NCI-H82 treated with DMSO at 0.1 percent for 48 hours (cell line): Measurements from ENCODE around the gene SNX19.
"Not testable (repeated sequence)": the region's sequence is repeated elsewhere in the genome, so short reads cannot be mapped to it uniquely, and the experiment has no call there.

Experiments
- DNase-seq: peaks from one replicate; lab custom pipeline; 2025; ENCODE audit not compliant: unreplicated experiment; lab: John Stamatoyannopoulos, UW

SNX19 gene, protein sequence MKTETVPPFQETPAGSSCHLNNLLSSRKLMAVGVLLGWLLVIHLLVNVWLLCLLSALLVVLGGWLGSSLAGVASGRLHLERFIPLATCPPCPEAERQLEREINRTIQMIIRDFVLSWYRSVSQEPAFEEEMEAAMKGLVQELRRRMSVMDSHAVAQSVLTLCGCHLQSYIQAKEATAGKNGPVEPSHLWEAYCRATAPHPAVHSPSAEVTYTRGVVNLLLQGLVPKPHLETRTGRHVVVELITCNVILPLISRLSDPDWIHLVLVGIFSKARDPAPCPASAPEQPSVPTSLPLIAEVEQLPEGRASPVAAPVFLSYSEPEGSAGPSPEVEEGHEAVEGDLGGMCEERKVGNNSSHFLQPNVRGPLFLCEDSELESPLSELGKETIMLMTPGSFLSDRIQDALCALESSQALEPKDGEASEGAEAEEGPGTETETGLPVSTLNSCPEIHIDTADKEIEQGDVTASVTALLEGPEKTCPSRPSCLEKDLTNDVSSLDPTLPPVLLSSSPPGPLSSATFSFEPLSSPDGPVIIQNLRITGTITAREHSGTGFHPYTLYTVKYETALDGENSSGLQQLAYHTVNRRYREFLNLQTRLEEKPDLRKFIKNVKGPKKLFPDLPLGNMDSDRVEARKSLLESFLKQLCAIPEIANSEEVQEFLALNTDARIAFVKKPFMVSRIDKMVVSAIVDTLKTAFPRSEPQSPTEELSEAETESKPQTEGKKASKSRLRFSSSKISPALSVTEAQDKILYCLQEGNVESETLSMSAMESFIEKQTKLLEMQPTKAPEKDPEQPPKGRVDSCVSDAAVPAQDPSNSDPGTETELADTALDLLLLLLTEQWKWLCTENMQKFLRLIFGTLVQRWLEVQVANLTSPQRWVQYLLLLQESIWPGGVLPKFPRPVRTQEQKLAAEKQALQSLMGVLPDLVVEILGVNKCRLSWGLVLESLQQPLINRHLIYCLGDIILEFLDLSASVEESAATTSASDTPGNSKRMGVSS

GRCh38 chr11:130916238-130916855 is at the start of gene SNX19:
TSS of gene SNX19 (minus strand) at chr11:130916479. CDS start at chr11:130915939, 540 bp downstream.
- peak; percentile 57 for DNase-seq

DNA sequence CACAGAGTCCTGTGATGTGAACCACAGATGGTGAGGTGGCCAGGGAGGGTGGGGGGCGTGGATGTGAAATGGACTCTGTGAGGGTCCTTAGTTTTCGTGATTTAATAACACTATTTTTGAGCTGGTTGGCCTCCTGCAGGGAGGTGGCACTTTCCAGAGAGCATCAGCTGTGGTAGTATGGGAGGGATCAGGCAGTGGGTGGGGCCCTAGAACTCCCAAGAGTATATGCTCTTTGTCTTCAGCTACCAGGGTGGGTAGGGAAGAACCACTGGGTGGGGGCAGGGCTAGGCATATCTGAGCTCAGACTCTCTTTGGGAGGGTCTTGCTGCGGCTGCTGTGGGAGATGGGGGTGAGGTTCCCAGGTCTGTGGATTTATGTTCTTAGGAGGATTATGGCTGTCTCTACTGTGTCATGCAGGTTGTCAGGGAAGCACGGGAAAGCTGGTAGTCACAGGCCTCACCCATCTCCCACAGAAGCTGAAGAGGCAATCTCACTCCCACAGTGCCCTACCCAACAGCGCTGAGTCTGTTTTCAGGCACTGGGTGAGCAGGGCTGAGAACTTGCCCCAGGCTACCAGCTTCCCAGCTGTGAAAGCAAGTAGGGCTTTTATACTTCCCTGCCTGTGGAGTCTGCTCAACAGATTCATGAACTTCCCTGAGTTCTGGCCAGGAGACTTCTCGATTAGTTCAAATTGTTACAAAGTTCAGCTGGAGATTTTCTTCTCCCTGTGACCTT is 47.9 kb upstream of the SNX19 start:
- DNase-seq = peak; percentile 0

GRCh38 chr11:130947889-130948288 is 31.6 kb upstream of the SNX19 start:
- no peak for DNase-seq

DNA sequence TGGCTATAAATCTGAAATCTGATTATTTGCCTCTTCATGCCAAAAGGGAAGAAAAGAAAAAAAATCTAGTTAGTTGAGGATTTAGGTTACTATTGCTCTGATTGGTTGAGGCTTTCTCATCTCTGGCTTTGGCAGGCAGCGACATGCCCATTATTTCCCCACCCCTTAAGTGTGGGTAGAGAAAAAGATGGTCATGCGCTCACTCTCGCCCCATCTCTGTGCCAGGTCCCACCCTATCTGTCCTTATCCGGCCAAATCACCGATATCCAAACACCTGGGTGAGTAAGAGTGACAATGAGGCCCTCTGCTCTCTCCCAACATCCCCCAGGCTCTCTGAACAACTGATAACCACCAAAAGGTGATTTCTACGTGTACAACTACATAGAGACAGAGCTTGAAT is 31.2 kb upstream of the SNX19 start:
- no peak for DNase-seq

DNA sequence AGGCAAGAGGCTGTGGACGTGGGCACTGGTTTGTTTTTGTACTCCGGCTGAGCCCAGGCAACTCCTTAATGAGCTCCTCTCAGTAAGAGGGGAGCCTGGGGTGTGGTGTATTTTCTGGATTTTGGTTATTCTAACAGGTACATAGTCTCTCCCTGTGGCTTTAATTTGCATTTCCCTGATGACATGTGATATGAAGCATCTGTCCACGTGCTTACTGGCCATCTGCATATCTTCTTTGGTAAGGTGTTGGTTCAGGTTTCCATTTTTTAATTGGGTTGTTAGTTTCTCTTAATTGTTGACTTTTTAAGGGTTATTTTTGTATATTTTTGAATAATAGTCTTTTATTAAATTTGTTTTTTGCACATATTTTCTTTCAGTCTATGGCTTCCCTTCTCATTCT is 30.8 kb upstream of the SNX19 start:
- DNase-seq = no peak

GRCh38 chr11:130945896-130946295 is 29.6 kb upstream of the SNX19 start:
- DNase-seq = no peak

GRCh38 chr11:130940706-130941105 is 24.4 kb upstream of the SNX19 start:
- no peak for DNase-seq

GRCh38 chr11:130937051-130937450 is 20.8 kb upstream of the SNX19 start:
- DNase-seq = no peak

GRCh38 chr11:130932086-130932712 is 15.9 kb upstream of the SNX19 start:
- DNase-seq = no peak

GRCh38 chr11:130924750-130925149 is 8.5 kb upstream of the SNX19 start:
- DNase-seq = no peak

DNA sequence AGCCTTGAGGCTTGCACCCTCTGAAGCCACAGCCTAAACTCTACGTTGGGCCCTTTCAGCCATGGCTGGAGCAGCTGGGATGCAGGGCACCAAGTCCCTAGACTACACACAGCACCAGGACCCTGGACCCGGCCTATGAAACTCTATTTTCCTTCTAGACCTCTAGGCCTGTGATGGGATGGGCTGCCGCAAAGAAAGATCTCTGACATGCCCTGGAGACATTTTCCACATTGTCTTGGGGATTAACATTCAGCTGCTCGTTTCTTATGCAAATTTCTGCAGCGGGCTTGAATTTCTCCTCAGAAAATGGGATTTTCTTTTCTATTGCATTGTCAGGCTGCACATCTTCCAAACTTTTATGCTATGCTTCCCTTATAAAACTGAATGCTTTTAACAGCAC is 4.3 kb upstream of the SNX19 start:
- DNase-seq = not testable (repeated sequence)

GRCh38 chr11:130918081-130918480 is 1.8 kb upstream of the SNX19 start:
- no peak for DNase-seq

GRCh38 chr11:130916910-130917309 is 631 bp upstream of the SNX19 start:
- no peak for DNase-seq

DNA sequence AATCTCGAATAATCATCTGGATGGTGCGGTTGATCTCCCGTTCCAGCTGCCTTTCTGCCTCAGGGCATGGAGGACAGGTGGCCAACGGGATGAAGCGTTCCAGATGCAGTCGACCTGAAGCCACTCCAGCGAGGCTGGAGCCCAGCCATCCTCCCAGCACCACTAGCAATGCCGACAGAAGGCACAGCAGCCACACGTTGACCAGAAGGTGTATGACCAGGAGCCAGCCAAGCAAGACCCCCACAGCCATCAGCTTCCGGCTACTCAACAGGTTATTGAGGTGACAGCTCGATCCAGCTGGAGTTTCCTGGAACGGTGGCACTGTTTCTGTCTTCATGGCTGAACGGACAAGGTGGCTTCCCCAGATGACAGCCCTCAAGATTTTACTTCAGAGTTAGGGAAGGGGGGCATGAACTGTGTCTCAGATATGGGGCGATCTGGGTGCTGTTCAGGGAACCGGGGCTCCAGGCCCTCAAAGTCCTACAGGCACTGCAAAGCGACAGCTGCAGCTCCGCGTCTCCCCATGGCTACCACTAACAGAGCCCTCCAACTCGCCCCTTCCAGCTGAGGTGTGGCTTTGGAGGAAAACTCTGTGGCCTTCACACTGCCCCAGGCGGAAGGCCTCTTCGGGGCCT is 559 bp downstream of the SNX19 start:
- DNase-seq = no peak

DNA sequence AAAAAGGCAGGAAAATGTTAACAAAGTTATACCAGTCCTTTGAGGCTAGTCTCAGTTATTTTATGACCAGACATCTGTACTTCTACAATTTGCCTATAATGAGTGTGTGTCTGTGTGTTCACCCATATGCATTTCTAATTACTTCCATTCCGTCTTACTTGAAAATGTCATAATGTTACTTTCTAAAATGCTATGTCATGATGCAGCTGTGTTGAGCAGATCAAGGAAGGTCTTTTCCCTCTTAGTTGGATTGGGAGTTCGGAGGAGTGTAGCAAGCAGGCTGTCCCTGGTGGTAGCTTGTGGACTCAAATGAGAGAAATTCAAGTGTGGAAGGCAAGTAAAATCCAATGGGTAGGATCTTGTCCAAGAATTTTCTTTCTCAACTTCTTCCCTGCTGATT is 3.0 kb downstream of the SNX19 start:
- DNase-seq = no peak

GRCh38 chr11:130912552-130912951 is 3.7 kb downstream of the SNX19 start:
- no peak for DNase-seq

- DNase-seq = no peak
Observed at GRCh38 chr11:130911306-130911705, 5.0 kb downstream of the SNX19 start.

DNA sequence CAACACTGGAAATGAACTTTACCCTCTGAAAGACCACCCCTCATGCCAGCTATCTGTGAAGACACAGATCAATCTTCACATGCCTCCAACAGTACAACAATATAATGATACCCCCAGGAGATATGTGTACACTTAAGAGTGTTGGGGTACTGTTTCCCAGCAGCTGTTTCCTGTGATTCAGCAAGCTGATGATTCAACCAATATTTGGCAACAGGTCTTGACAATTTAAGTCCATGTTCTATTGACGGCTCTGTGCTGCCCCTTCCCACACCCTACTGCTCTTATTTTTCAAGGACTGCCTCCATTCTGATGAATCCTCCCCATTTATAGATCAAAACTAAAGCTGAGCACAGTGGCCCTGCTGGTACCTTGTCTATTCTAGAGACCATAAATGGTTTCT is 6.6 kb downstream of the SNX19 start:
- DNase-seq = no peak

DNA sequence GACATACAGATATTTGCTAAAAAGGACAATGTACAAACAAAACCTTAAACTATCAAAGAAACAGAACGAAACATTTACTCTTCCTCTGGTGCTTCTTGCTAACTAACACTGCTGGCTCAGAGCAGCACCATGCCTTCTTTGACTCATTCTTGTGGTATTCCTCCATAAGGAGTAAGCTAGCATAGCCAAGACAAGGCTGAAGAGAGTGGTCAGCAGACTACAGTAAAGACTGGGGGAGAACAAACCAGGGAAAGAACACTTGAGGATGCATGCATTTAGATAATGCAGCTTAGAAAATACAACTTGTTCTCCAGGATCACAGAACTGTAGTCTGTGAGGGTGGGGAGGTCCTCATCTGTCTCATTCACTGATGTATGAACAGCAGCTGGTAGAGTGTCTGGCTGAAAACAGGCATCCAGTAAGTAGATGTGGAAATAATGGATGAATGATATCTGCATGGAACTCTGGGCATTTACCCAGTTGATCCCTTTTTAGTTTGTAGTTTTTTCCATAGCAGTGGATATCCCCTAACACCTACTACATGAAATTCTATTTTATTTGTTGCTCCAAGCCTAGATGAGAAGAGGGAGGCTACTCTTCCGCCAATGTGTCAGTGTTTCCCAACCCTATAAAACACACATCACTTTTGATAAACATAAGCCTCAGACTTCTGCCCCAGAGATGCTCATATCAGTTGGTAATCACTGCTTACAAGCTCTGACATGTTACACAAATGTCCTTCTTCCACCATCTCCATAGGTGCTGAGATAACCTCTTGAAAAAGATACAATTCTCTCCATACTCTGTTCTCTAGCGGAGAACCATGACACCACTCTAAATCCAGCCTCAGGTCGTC is 7.3 kb downstream of the SNX19 start:
- DNase-seq = no peak
